GM23248 (cell line): Measurements from ENCODE around the gene SINHCAF. TPM values are rescaled to one million over a fixed set of nuclear protein-coding genes. Genes with fewer than 3 reads are reported as not detected.

Experiments
- DNase-seq: peaks from one replicate; pipeline ENCODE4 v3.0.0-alpha.2; 2015
- H2AFZ ChIP-seq: fragments of 200-600 bp; sonication (generic); 2 replicates; pipeline ENCODE4 v1.6.1; 2016; ENCODE audit warnings: antibody characterized with exemption
- H3F3A ChIP-seq: fragments of 200-600 bp; sonication (generic); 2 replicates; pipeline ENCODE4 v1.6.1; 2016; ENCODE audit warnings: mild to moderate bottlenecking, antibody characterized with exemption, mixed run types; ENCODE audit not compliant: insufficient read depth
- H3K27ac ChIP-seq: fragments of 200-600 bp; sonication (generic); 2 replicates; pipeline ENCODE4 v1.5.1; 2016; ENCODE audit warnings: mild to moderate bottlenecking
- H3K27me3 ChIP-seq: fragments of 200-600 bp; sonication (generic); replicated peaks from 2 replicates; pipeline ENCODE4 v1.6.1; 2016; ENCODE audit warnings: mild to moderate bottlenecking; ENCODE audit not compliant: insufficient read depth
- H3K36me3 ChIP-seq: fragments of 200-600 bp; sonication (generic); 2 replicates; pipeline ENCODE4 v1.6.1; 2016; ENCODE audit warnings: low read depth, mild to moderate bottlenecking
- H3K4me1 ChIP-seq: fragments of 200-600 bp; sonication (generic); 2 replicates; pipeline ENCODE4 v1.6.1; 2016; ENCODE audit warnings: mild to moderate bottlenecking; ENCODE audit not compliant: insufficient read depth
- H3K4me2 ChIP-seq: fragments of 200-600 bp; sonication (generic); one replicate; pipeline ENCODE4 v1.6.1; 2016; ENCODE audit warnings: mild to moderate bottlenecking; ENCODE audit not compliant: unreplicated experiment
- H3K4me3 ChIP-seq: fragments of 200-600 bp; sonication (generic); 2 replicates; pipeline ENCODE4 v1.5.1; 2016; ENCODE audit warnings: mild to moderate bottlenecking
- H3K79me2 ChIP-seq: fragments of 200-600 bp; sonication (generic); 2 replicates; pipeline ENCODE4 v1.6.1; 2016; ENCODE audit warnings: mild to moderate bottlenecking; ENCODE audit not compliant: insufficient read depth
- H3K9ac ChIP-seq: fragments of 200-600 bp; sonication (generic); 2 replicates; pipeline ENCODE4 v1.6.1; 2016; ENCODE audit warnings: mild to moderate bottlenecking
- H3K9me2 ChIP-seq: fragments of 200-600 bp; sonication (generic); 2 replicates; pipeline ENCODE4 v1.6.1; 2016; ENCODE audit warnings: mixed run types, mild to moderate bottlenecking, moderate library complexity; ENCODE audit not compliant: insufficient read depth
- H3K9me3 ChIP-seq: fragments of 200-600 bp; sonication (generic); one replicate; pipeline ENCODE4 v1.6.1; 2017; ENCODE audit warnings: low read depth
- H4K20me1 ChIP-seq: fragments of 200-600 bp; sonication (generic); 2 replicates; pipeline ENCODE4 v1.6.0; 2016; ENCODE audit not compliant: insufficient read depth
- EZH2 ChIP-seq: fragments of 200-600 bp; sonication (generic); IDR thresholded peaks from 2 replicates; pipeline ENCODE4 v1.6.1; 2018; ENCODE audit warnings: antibody characterized with exemption, mild to moderate bottlenecking; ENCODE audit not compliant: insufficient read depth, poor library complexity, severe bottlenecking
- EZH2phosphoT487 ChIP-seq: fragments of 200-600 bp; sonication (generic); IDR thresholded peaks from 2 replicates; pipeline ENCODE4 v1.6.1; 2018; ENCODE audit warnings: antibody characterized with exemption, moderate library complexity, mild to moderate bottlenecking, low read depth; ENCODE audit not compliant: insufficient read depth
- WGBS, 2 experiments: methylation state at CpG; one replicate each; pipeline ENCODE4 v1.1.6; 2015 to 2017; ENCODE audit warnings: low lambda C conversion rate in 2 of 2, low coverage in 1 of 2; ENCODE audit errors: missing lambda C conversion rate in 2 of 2; 5-methylcytosine and 5-hydroxymethylcytosine counted together
- in situ Hi-C: fragments of 300-500 bp; cut with MboI; formaldehyde crosslinking; loops from 2 replicates; pipeline ENCODE4 v1.15.0; 2020
- polyA plus RNA-seq: library from polyadenylated mRNA; unstranded; fragments of >200 nt; fragmentation: Nextera tagmentation; extraction: Ambion mirVana; gene quantifications from 2 replicates; pipeline ENCODE4 v1.2.1, GENCODE V29; 2016
- total RNA-seq: library from RNA; depleted of rRNA; stranded (reverse); fragments of >200 nt; shearing (Covaris generic); gene quantifications from 2 replicates; pipeline ENCODE4 v1.2.3, GENCODE V29; 2014

The SINHCAF gene
- total and polyA plus RNA-seq, 2 experiments from 2014 or later, result 10.4 to 14.7 TPM

DNA sequence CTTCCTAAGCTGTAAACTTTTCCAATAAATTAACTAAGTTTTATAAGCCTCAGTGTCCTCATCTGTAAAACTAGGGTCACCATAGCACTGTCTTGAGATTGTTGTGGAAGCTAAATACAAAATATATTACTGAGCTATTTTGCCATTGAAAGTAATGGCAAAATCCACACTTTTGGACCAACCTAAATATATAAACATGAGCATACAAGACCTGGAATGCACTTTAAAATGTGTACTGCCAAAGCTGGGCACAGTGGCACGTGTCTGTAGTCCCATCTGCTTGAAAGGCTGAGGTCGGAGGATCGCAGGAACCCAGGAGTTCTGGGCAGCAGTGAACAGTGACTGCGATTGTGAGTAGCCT, 29.8 kb upstream of the SINHCAF start:
- TF ChIP-seq EZH2 (no peak), EZH2phosphoT487 (no peak)
- no peak overlapping the region for H2AFZ ChIP-seq
- in situ Hi-C loops, result no loop called here
- no peaks in the 10 kb centered on the region for H3K36me3 ChIP-seq
- no peak overlapping the region for H3K4me2 ChIP-seq
- H3K79me2 ChIP-seq, result no peaks in the 10 kb centered on the region
- H3K9ac ChIP-seq, result no peak overlapping the region
- no peak for DNase-seq
- no peak overlapping the region for H3K27ac ChIP-seq
- no peak overlapping the region for H3K4me3 ChIP-seq
- H3K9me3 ChIP-seq, result no peaks in the 10 kb centered on the region
- 71% methylated on average over 4 of the region's 4 CpGs for WGBS, 2 experiments
- H4K20me1 ChIP-seq, result no peaks in the 10 kb centered on the region
- H3F3A ChIP-seq, result no peaks in the 10 kb centered on the region
- no peaks in the 10 kb centered on the region for H3K4me1 ChIP-seq
- 0 out of 2 replicates have a peak, but pooled peaks cover 7% of the 10 kb centered on the region for H3K27me3 ChIP-seq
- H3K9me2 ChIP-seq, result no peaks in the 10 kb centered on the region

DNA sequence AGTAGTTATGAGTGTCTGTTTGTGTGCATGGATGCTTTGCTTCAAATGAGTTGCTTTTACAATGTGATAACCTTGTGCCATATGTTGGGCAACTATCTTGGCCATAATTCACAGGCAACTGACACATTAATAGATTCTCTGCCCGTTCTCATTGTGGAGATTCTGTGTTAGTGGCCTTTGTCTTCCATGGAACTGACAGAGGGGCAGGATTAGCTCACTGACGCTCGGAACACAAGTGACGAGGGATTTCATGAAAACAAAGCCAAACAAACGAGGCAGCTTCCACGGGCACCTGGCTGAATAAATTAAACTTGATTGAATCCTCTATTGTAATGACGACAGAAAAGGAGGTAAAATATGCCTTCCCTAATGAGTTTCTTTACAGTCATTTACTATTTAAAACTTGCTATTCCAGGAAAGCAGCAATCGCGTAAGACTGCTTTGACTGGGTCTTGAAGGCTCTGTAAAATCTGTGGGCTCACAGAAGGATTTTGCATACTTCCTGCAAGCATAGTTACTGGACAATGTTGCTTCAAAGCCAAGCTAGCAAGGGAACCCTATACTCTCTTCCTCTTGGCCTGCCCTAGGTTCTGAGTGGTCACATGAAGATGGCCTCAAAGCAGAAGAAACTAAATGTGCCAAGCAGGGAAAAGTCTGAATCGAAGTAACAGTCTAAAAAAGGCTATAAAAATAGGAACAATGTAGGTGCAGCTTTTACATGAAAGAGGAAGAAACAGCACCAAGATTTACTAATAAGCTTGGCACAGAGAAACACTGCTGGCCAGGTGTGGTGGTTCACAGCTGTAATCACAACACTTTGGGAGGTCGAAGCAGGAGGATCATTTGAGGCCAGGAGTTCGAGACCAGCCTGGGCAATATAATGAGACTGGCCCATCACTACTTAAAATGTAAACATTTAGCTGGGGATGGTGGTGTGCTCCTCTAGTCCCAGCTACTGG, 28.1 kb upstream of the SINHCAF start:
- Histone ChIP-seq H2AFZ (peak overlapping the region; percentile 19; the same call in 1 of the 2 replicates), H3K36me3 (no peaks in the 10 kb centered on the region), H3F3A (no peaks in the 10 kb centered on the region), H3K9me3 (no peaks in the 10 kb centered on the region), H3K4me2 (no peak overlapping the region), H3K4me3 (no peak overlapping the region), H3K9me2 (no peaks in the 10 kb centered on the region), H4K20me1 (no peaks in the 10 kb centered on the region), H3K27me3 (0 out of 2 replicates have a peak, but pooled peaks cover 7% of the 10 kb centered on the region), H3K4me1 (no peaks in the 10 kb centered on the region), H3K79me2 (no peaks in the 10 kb centered on the region), H3K27ac (no peak overlapping the region), H3K9ac (no peak overlapping the region)
- DNase-seq, result no peak
- no peak for TF ChIP-seq EZH2phosphoT487
- TF ChIP-seq EZH2, result no peak
- WGBS, 2 experiments, result 31 to 32% methylated on average over 12 of the region's 12 CpGs
- in situ Hi-C loops, result no loop called here

DNA sequence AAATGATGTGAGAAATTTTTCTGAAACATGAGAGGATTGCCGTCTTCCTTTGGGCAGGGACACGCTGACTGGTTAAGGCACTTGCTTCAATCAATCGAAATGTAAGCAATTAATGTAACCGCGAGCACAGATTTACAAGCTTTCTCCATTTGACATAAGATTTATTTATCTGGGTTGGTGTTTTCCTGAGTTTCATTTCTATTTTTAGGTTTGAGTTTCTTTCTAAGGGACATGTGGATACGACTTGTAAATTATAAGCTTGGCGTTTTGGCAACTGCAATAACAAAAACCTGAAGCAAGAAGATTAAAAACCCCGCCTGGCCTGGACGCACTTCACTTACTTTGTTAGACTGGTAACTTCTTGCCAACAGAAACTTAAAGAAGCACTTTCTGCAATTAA, 20.3 kb upstream of the SINHCAF start:
- DNase-seq, result no peak
- in situ Hi-C loops, result no loop called here

DNA sequence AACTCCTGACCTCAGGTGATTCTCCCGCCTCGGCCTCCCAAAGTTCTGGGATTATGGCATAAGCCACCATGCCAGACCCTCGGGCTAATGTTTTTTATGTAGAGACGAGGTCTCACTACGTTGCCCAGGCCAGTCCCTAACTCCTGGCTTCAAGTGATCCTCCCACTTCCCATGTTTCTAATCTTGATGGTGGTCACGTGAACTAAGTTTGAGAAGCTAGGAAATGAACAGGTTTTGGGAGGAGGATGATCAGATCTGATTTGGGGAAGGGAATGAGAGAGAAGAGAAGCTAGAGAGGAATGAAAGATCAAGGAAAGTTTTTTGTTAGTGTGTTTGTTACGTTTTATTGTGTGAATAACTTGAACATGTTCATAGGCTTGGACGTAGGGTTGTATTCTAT, 17.2 kb upstream of the SINHCAF start:
- 65 to 77% methylated on average over 8 of the region's 8 CpGs for WGBS, 2 experiments
- Histone ChIP-seq H3K9me3 (no peaks in the 10 kb centered on the region), H3F3A (no peaks in the 10 kb centered on the region), H3K27me3 (peaks cover 17% of the 10 kb centered on the region; the same call in 1 of the 2 replicates), H3K4me2 (no peak overlapping the region), H3K9me2 (no peaks in the 10 kb centered on the region), H3K9ac (no peak overlapping the region), H2AFZ (no peak overlapping the region), H3K27ac (no peak overlapping the region), H3K4me1 (no peaks in the 10 kb centered on the region), H4K20me1 (no peaks in the 10 kb centered on the region), H3K36me3 (no peaks in the 10 kb centered on the region), H3K4me3 (no peak overlapping the region), H3K79me2 (no peaks in the 10 kb centered on the region)
- no peak for TF ChIP-seq EZH2
- TF ChIP-seq EZH2phosphoT487, result no peak
- in situ Hi-C loops, result no loop called here
- no peak for DNase-seq

More for the DNA sequence above, 20.3 kb upstream of the SINHCAF start:
- Histone ChIP-seq H3K36me3 (no peaks in the 10 kb centered on the region), H2AFZ (no peak overlapping the region), H3K79me2 (no peaks in the 10 kb centered on the region), H3K9me2 (no peaks in the 10 kb centered on the region), H3F3A (no peaks in the 10 kb centered on the region), H3K27me3 (peaks cover 20% of the 10 kb centered on the region; the same call in 1 of the 2 replicates), H3K27ac (no peak overlapping the region), H3K4me2 (no peak overlapping the region), H4K20me1 (no peaks in the 10 kb centered on the region), H3K9ac (no peak overlapping the region), H3K4me3 (no peak overlapping the region), H3K9me3 (no peaks in the 10 kb centered on the region), H3K4me1 (no peaks in the 10 kb centered on the region)
- TF ChIP-seq EZH2 (no peak), EZH2phosphoT487 (no peak)
- WGBS, 2 experiments, result 49 to 52% methylated on average over 9 of the region's 9 CpGs
